GM23338 (cell line): ENCODE measurements around the gene USH1C. TPM values are rescaled to one million over a fixed set of nuclear protein-coding genes. Genes with fewer than 3 reads are reported as not detected.

Experiments used
- ATAC-seq: fragments of 200-7000 bp; cut with Tn5 transposase; 3 replicates; pipeline ENCODE4 v1.9.1; 2020
- DNase-seq: peaks from one replicate; pipeline ENCODE4 v3.0.0-alpha.2; 2015; ENCODE audit warnings: low spot score
- H2AFZ ChIP-seq: fragments of 200-600 bp; sonication (generic); 2 replicates; pipeline ENCODE4 v1.8.0; 2016; ENCODE audit warnings: antibody characterized with exemption, mild to moderate bottlenecking, moderate library complexity
- H3F3A ChIP-seq: fragments of 200-600 bp; sonication (generic); replicated peaks from 2 replicates; pipeline ENCODE4 v1.8.0; 2017; ENCODE audit warnings: antibody characterized with exemption, mixed run types, low read depth
- H3K27ac ChIP-seq: fragments of 200-600 bp; sonication (generic); 2 replicates; pipeline ENCODE4 v1.6.1; 2016; ENCODE audit warnings: low read depth
- H3K27me3 ChIP-seq: fragments of 200-600 bp; sonication (generic); 2 replicates; pipeline ENCODE4 v1.8.0; 2016; ENCODE audit warnings: mild to moderate bottlenecking, mixed run types, moderate library complexity; ENCODE audit not compliant: insufficient read depth
- H3K36me3 ChIP-seq: fragments of 200-600 bp; sonication (generic); 2 replicates; pipeline ENCODE4 v1.8.0; 2016; ENCODE audit warnings: mild to moderate bottlenecking; ENCODE audit not compliant: insufficient read depth
- H3K4me1 ChIP-seq: fragments of 200-600 bp; sonication (generic); 2 replicates; pipeline ENCODE4 v1.8.0; 2016; ENCODE audit warnings: mild to moderate bottlenecking, moderate library complexity; ENCODE audit not compliant: insufficient read depth
- H3K4me2 ChIP-seq: fragments of 200-600 bp; sonication (generic); 2 replicates; pipeline ENCODE4 v1.7.1; 2017; ENCODE audit warnings: mixed run types
- H3K4me3 ChIP-seq: fragments of 200-600 bp; sonication (generic); 2 replicates; pipeline ENCODE4 v1.6.1; 2016; ENCODE audit warnings: mixed run types
- H3K79me2 ChIP-seq: fragments of 200-600 bp; sonication (generic); replicated peaks from 2 replicates; pipeline ENCODE4 v1.8.0; 2017; ENCODE audit warnings: mild to moderate bottlenecking; ENCODE audit not compliant: insufficient read depth
- H3K9me2 ChIP-seq: fragments of 200-600 bp; sonication (generic); 2 replicates; pipeline ENCODE4 v1.8.0; 2017; ENCODE audit not compliant: insufficient read depth
- H4K20me1 ChIP-seq: fragments of 200-600 bp; sonication (generic); replicated peaks from 2 replicates; pipeline ENCODE4 v1.8.0; 2017; ENCODE audit warnings: mild to moderate bottlenecking; ENCODE audit not compliant: insufficient read depth
- H3K27ac Mint-ChIP-seq: 2 replicates; pipeline ENCODE4 v1.8.0; 2020; ENCODE audit warnings: inconsistent platforms, mild to moderate bottlenecking, moderate library complexity, mixed read lengths
- H3K27me3 Mint-ChIP-seq: 3 replicates; pipeline ENCODE4 v1.8.0; 2022; ENCODE audit warnings: low read depth, mild to moderate bottlenecking, moderate library complexity, mixed read lengths, inconsistent platforms; ENCODE audit not compliant: insufficient read depth, poor library complexity
- H3K36me3 Mint-ChIP-seq: 3 replicates; pipeline ENCODE4 v1.8.0; 2021; ENCODE audit warnings: low read depth, mild to moderate bottlenecking, inconsistent platforms, moderate library complexity, mixed read lengths
- H3K4me1 Mint-ChIP-seq: 3 replicates; pipeline ENCODE4 v1.8.0; 2020; ENCODE audit warnings: mild to moderate bottlenecking, inconsistent platforms, mixed read lengths
- H3K4me3 Mint-ChIP-seq: 3 replicates; pipeline ENCODE4 v1.8.0; 2021; ENCODE audit warnings: moderate library complexity, mild to moderate bottlenecking, inconsistent platforms, mixed read lengths
- H3K9me3 Mint-ChIP-seq: 3 replicates; pipeline ENCODE4 v1.8.0; 2020; ENCODE audit warnings: moderate library complexity, mild to moderate bottlenecking, inconsistent platforms, mixed read lengths
- CREB1 ChIP-seq: fragments of 250-450 bp; sonication (Bioruptor Pico); IDR thresholded peaks from 2 replicates; pipeline ENCODE4 v1.5.0; 2020; ENCODE audit warnings: low read depth, mild to moderate bottlenecking, moderate library complexity
- CTCF ChIP-seq, 2 experiments: fragments of 200-600 bp in 1 of 2; sonication (generic) in 1 of 2; conservative IDR thresholded peaks; 2 replicates each; pipeline versions ENCODE4 v1.5.1 to v1.6.1; 2016 to 2017; ENCODE audit warnings: antibody characterized with exemption in 2 of 2, low read depth in 2 of 2, mild to moderate bottlenecking in 2 of 2, moderate library complexity in 1 of 2
- ETS1 ChIP-seq: IDR thresholded peaks from 2 replicates; pipeline ENCODE4 v1.6.1; 2016; ENCODE audit warnings: antibody characterized with exemption
- EZH2 ChIP-seq: fragments of 200-600 bp; sonication (generic); IDR thresholded peaks from one replicate; pipeline ENCODE4 v1.8.0; 2017; ENCODE audit warnings: antibody characterized with exemption, mild to moderate bottlenecking, low read depth; ENCODE audit not compliant: unreplicated experiment
- EZH2phosphoT487 ChIP-seq: fragments of 200-600 bp; sonication (generic); IDR thresholded peaks from one replicate; pipeline ENCODE4 v1.8.1; 2018; ENCODE audit warnings: antibody characterized with exemption; ENCODE audit not compliant: unreplicated experiment
- JUNB ChIP-seq: IDR thresholded peaks from one replicate; pipeline ENCODE4 v1.6.1; 2016; ENCODE audit warnings: antibody characterized with exemption; ENCODE audit not compliant: unreplicated experiment
- NANOG ChIP-seq: IDR thresholded peaks from 2 replicates; pipeline ENCODE4 v1.6.1; 2016; ENCODE audit warnings: antibody characterized with exemption, borderline replicate concordance
- POLR2AphosphoS5 ChIP-seq: IDR thresholded peaks from 2 replicates; pipeline ENCODE4 v1.6.1; 2016; ENCODE audit warnings: antibody characterized with exemption, low read depth
- REST ChIP-seq: IDR thresholded peaks from one replicate; pipeline ENCODE4 v1.6.1; 2018; ENCODE audit warnings: antibody characterized with exemption; ENCODE audit not compliant: unreplicated experiment
- STAT1 ChIP-seq: IDR thresholded peaks from one replicate; pipeline ENCODE4 v1.6.1; 2016; ENCODE audit warnings: antibody characterized with exemption; ENCODE audit not compliant: unreplicated experiment
- ZNF114 ChIP-seq: fragments of 250-450 bp; sonication (Bioruptor Pico); IDR thresholded peaks from 2 replicates; pipeline ENCODE4 v1.5.0; 2020; ENCODE audit warnings: mild to moderate bottlenecking, moderate library complexity
- ZNF331 ChIP-seq: fragments of 250-450 bp; sonication (Bioruptor Pico); IDR thresholded peaks from 2 replicates; pipeline ENCODE4 v1.5.0; 2020; ENCODE audit warnings: low read depth, mild to moderate bottlenecking, moderate library complexity
- polyA plus RNA-seq: library from polyadenylated mRNA; unstranded; fragments of >200 nt; fragmentation: Nextera tagmentation; extraction: Ambion mirVana; gene quantifications from 2 replicates; pipeline ENCODE4 v1.2.1, GENCODE V29; 2016
- total RNA-seq: library from RNA; depleted of rRNA; stranded (reverse); fragments of >200 nt; shearing (Covaris generic); gene quantifications from 2 replicates; pipeline ENCODE4 v1.2.3, GENCODE V29; 2014

Gene USH1C
- total and polyA plus RNA-seq, 2 experiments from 2014 or later: 1.3 to 1.8 TPM

- Histone ChIP-seq H3K27me3 (no peaks in the 10 kb centered on the region), H3K9me2 (no peaks in the 10 kb centered on the region)
- no peak for DNase-seq
These were observed 16.3 kb upstream of the USH1C start for GRCh38 chr11:17560281-17561110.

GRCh38 chr11:17559341-17560087 is 15.3 kb upstream of the USH1C start:
- DNase-seq (no peak), ATAC-seq (no peak)
- no peaks in the 10 kb centered on the region for H3K9me2 ChIP-seq
- H3K27me3 Mint-ChIP-seq: peaks cover 5% of the 10 kb centered on the region
- H3K4me3 ChIP-seq: no peak overlapping the region
- H3K27ac Mint-ChIP-seq: no peak overlapping the region
- no peak overlapping the region for H3K4me2 ChIP-seq
- H2AFZ ChIP-seq: no peak overlapping the region
- no peaks in the 10 kb centered on the region for H3K36me3 ChIP-seq
- no peaks in the 10 kb centered on the region for H4K20me1 ChIP-seq
- H3F3A ChIP-seq: no peaks in the 10 kb centered on the region
- H3K36me3 Mint-ChIP-seq: no peaks in the 10 kb centered on the region
- H3K4me3 Mint-ChIP-seq: no peak overlapping the region
- no peaks in the 10 kb centered on the region; the same call in 2 of the 3 replicates for H3K4me1 Mint-ChIP-seq
- no peaks in the 10 kb centered on the region for H3K9me3 Mint-ChIP-seq
- no peak overlapping the region for H3K27ac ChIP-seq
- H3K27me3 ChIP-seq: no peaks in the 10 kb centered on the region
- H3K79me2 ChIP-seq: no peaks in the 10 kb centered on the region
- H3K4me1 ChIP-seq: no peaks in the 10 kb centered on the region
- TF ChIP-seq ETS1: no peak
- TF ChIP-seq NANOG: no peak
- TF ChIP-seq CTCF (conservative IDR thresholded peaks at IDR 0.05; ENCODE audit: low read depth in 2 of 2): no peak
- TF ChIP-seq CREB1 (CRISPR knock-in tag): no peak
- no peak for TF ChIP-seq STAT1
- no peak for TF ChIP-seq JUNB
- no peak for TF ChIP-seq EZH2
- TF ChIP-seq EZH2phosphoT487: no peak
- no peak for TF ChIP-seq REST
- no peak for TF ChIP-seq POLR2AphosphoS5
- TF ChIP-seq ZNF331: no peak
- no peak for TF ChIP-seq ZNF114

More at GRCh38 chr11:17560281-17561110, 16.3 kb upstream of the USH1C start:
- H3F3A ChIP-seq: no peaks in the 10 kb centered on the region
- Mint-ChIP-seq H3K27me3 (peaks cover 5% of the 10 kb centered on the region), H3K27ac (no peak overlapping the region), H3K9me3 (no peaks in the 10 kb centered on the region), H3K36me3 (no peaks in the 10 kb centered on the region), H3K4me1 (no peaks in the 10 kb centered on the region; the same call in 2 of the 3 replicates), H3K4me3 (no peak overlapping the region)
- H3K4me2 ChIP-seq: no peak overlapping the region
- no peak overlapping the region for H3K27ac ChIP-seq
- no peak for TF ChIP-seq JUNB
- no peaks in the 10 kb centered on the region for H3K4me1 ChIP-seq
- no peaks in the 10 kb centered on the region for H3K79me2 ChIP-seq
- H3K36me3 ChIP-seq: no peaks in the 10 kb centered on the region
- H3K4me3 ChIP-seq: no peak overlapping the region
- no peak for ATAC-seq
- H4K20me1 ChIP-seq: no peaks in the 10 kb centered on the region
- no peak overlapping the region for H2AFZ ChIP-seq
